Measurements from ENCODE around the gene LYPLAL1.

DNA sequence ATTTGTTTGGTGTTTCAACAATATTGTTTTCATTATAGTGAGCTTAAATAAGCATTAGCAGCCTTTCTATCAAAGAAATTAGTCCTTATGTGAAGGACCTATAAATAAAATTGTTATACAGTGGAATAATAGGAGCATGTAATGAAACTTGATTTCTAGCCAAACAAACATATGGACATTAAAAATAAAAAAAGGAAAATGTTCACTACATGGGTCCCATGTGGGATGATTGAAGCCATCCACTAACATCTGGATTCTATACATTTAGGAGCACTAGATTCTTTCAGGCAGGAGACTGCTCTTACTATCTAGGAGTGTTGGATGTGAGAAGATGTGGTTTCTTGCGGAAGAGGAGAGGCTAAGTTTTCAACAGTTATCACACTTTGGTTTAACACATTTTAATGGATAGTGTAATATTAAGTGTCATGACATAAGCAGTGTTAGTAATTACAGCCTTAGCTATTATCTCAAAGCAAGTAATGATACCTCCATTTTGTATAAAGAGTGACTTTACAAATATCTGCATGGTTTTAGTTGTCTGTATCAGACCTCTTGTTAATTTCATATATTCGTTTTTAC lies 62.3 kb downstream of the LYPLAL1 start:
- TF ChIP-seq CTCF (conservative IDR thresholded peaks at IDR 0.05; ENCODE audit: low read depth, low read length) = no peak
- no peak for TF ChIP-seq EZH2 (IDR thresholded peaks at IDR 0.05; ENCODE audit: low read length, unreplicated experiment)
- no peak for TF ChIP-seq EZH2phosphoT487 (IDR thresholded peaks at IDR 0.05; ENCODE audit: borderline replicate concordance, low read length)

All from PC-3 (cell line).